Liver (tissue), 3 donors: ENCODE measurements around the gene CCDC40.

Experiments used
- CTCF ChIP-seq: fragments of 150-350 bp; IDR thresholded peaks from 2 replicates; pipeline ENCODE4 v1.5.1; 2017; ENCODE audit warnings: improper control_type of control experiment, low read depth, low read length; ENCODE audit not compliant: missing input control
- GABPA ChIP-seq, 2 donors: IDR thresholded peaks in 1 of 2; conservative IDR thresholded peaks in 1 of 2; 2 replicates each; pipeline ENCODE4 v1.6.1; 2016; ENCODE audit warnings: antibody characterized with exemption in 2 of 2, mild to moderate bottlenecking in 1 of 2, moderate library complexity in 1 of 2
- JUND ChIP-seq, 2 donors: IDR thresholded peaks; 2 replicates each; pipeline ENCODE4 v1.6.1; 2016; ENCODE audit warnings: antibody characterized with exemption in 2 of 2
- MAX ChIP-seq: IDR thresholded peaks from 2 replicates; pipeline ENCODE4 v1.6.1; 2016; ENCODE audit warnings: antibody characterized with exemption
- RAD21 ChIP-seq, 2 donors: IDR thresholded peaks; 2 replicates each; pipeline ENCODE4 v1.6.1; 2016; ENCODE audit warnings: antibody characterized with exemption in 2 of 2, mild to moderate bottlenecking in 2 of 2
- REST ChIP-seq: IDR thresholded peaks from 2 replicates; pipeline ENCODE4 v1.6.1; 2016; ENCODE audit warnings: antibody characterized with exemption, mild to moderate bottlenecking
- SP1 ChIP-seq: IDR thresholded peaks from 2 replicates; pipeline ENCODE4 v1.6.1; 2018; ENCODE audit warnings: antibody characterized with exemption, mild to moderate bottlenecking
- YY1 ChIP-seq: IDR thresholded peaks from 2 replicates; pipeline ENCODE4 v1.6.1; 2016; ENCODE audit warnings: antibody characterized with exemption, mild to moderate bottlenecking
- ZBTB33 ChIP-seq: IDR thresholded peaks from 2 replicates; pipeline ENCODE4 v1.6.1; 2016; ENCODE audit warnings: antibody characterized with exemption
- donor health status: healthy.
- donor health status: healthy.

- TF ChIP-seq CTCF (no peak), MAX (no peak), RAD21 (IDR thresholded peaks at IDR 0.05) (peak; percentile 47 to 56), YY1 (peak; percentile 65), ZBTB33 (no peak), GABPA (IDR thresholded peaks at IDR 0.05 in 1 of 2, conservative IDR thresholded peaks at IDR 0.05 in 1 of 2) (no peak), SP1 (peak; percentile 84), REST (peak; percentile 37), JUND (IDR thresholded peaks at IDR 0.05) (no peak)
Measured at GRCh38 chr17:79990051-79990592, 46.3 kb upstream of the CCDC40 start.
